Superior temporal gyrus (tissue), 1 donor: Measurements from ENCODE around the gene KRT85.
"Not testable (repeated sequence)": the region's sequence is repeated elsewhere in the genome, so short reads cannot be mapped to it uniquely, and the experiment has no call there.

Experiments
- DNase-seq: peaks from one replicate; pipeline ENCODE4 v3.0.0-alpha.2; 2016; ENCODE audit errors: extremely low spot score

The KRT85 gene

DNA sequence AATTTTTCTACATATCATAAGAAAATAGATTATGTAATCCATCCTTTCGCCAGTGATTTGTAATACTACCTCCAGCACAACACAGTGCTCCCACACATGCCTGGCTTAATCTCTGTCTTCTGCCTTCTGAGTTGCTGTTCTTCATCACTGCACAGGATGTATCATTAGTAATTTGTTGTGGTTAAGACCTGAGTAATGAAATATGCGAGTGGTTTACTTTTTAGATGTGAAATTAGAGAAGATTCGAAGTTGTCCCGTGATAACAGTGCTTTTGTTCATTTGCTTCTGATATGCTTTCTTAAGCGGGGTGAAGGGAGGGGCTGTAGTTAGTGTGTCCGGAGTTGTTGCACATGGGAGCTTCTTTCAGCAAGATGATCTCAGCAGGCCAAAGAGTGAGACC, 18.1 kb downstream of the KRT85 start:
- DNase-seq: no peak

DNA sequence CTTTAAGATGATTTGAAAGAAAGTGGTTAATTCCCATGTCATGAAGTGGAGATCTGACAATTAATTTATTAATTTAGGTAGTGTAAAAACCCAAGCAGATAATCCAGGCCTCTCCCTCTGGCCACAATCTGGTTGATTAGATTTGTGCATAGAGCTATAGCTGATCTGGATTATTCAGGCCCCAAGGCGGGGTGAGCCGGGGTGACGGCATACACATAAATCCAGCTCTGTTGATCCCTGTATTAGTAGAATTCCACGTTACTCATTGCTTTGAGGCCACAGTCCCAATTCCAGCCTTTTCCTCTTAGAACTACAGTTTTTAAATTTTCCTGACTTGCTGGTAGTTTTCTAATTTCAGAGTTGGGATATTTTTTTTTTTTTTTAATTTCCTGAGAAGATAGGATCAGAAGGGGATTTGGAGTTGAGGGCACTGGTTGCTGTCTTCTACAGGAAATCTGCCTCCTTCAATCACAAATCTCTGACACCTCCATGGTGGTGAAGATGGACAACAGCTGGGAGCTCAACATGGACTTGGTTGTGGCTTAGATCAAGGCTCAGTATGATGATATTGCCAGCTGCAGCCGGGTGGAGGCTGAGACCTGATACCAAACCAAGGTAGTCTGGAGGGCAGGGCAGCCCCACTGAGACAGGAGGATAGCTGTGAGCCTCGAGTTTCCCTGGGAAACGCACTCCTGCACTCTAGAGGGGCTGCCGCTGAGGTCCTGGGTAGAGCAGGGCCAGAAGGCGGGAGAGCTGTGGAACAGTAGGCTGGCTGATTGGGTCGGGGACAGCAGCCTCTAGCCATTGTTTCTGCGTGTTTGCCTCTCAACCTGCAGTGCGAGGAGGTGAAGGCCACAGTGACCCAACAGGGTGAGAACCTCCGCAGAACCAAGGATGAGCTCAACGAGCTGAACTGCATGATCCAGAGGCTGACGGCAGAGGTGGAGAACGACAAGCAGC, 19.4 kb downstream of the KRT85 start:
- no peak for DNase-seq

DNA sequence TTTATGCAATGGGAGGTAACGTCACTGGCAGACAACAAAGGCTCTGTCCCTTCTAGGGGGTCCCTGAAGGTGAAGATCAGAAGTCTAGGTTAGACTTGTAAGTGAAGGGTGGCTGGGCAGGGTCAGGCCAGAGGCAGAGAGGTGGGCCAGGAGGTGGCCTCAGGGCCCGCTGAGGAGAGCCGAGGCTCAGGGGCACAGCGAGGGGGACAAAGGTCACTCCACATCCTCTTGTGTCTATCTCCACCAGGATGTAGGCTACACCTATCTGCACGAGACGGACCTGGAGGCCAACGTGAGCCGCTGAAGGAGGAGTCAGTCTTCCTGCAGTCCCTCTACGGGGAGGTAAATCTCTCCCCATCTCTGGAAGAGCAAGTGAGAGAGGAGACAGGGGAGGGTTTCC, 20.3 kb downstream of the KRT85 start:
- no peak for DNase-seq

DNA sequence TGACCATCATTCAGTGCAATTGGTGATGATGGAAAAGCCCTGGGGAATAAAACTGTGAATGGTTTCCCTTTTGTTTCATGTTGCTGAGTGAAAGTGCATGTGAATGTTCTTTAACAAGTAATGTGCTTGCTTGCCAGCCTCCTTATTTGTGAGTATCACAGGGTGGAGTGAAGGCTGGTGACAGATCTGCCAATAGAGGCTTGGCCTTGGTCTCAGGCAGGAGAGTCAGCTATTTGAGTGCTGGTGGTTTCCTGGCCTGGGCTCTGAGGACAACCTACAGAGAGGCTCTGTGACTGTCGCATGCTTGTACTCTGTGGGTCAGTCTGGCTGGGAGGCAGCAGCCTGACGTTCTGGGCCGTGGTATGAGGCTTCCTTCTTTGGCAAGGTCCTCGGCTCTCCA, 20.7 kb downstream of the KRT85 start:
- DNase-seq: no peak

DNA sequence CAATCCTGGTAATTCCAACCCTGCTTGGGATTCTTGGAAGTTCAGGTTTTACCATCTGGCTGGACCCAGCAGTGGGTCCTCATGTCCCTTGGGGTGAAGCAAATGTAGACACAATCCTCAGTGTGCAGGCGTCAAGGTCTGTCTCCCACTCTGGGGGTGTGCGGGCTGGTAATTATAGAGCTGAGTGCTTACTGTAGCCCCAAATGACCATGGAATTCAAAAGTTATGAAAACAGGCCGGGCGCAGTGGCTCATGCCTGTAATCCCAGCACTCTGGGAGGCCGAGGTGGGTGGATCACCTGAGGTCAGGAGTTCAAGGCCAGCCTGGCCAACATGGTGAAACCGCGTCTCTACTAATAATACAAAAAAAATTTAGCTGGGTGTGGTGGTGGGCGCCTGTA, 22.2 kb downstream of the KRT85 start:
- DNase-seq: not testable (repeated sequence)

DNA sequence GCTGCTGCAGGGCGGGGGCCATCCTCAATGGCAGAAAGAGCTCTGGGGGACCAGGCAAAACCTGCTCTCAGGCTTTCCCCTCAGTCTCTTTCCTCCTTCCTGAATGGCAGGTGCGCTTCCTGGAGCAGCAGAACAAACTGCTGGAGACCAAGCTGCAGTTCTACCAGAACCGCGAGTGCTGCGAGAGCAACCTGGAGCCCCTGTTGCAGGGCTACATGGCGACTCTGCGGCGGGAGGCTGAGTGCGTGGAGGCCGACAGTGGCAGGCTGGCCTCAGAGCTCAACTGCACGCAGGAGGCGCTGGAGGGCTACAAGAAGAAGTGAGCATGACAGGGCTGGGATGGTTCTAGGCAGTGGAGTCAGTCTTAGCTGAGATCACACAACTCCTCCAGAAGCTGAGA, 23.2 kb downstream of the KRT85 start:
- DNase-seq: no peak

DNA sequence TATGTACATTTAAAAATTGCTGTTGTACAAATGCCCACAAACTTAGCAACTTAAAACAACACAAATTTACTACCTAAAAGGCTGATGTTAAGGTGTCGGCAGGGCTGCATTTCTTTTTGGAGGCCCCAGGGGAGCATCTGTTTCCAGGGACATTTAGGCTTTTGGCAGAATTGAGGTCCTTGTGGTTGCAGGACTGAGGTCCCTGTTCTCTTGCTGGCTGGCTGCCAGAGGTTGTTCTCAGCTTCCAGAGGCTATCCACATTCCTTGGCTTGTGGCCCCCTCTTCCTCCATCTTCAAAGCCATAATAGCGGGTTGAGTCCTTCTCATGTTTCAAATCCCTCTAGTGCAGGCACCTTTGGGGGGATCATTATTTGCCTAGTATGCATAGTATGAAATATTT, 23.7 kb downstream of the KRT85 start:
- no peak for DNase-seq

DNA sequence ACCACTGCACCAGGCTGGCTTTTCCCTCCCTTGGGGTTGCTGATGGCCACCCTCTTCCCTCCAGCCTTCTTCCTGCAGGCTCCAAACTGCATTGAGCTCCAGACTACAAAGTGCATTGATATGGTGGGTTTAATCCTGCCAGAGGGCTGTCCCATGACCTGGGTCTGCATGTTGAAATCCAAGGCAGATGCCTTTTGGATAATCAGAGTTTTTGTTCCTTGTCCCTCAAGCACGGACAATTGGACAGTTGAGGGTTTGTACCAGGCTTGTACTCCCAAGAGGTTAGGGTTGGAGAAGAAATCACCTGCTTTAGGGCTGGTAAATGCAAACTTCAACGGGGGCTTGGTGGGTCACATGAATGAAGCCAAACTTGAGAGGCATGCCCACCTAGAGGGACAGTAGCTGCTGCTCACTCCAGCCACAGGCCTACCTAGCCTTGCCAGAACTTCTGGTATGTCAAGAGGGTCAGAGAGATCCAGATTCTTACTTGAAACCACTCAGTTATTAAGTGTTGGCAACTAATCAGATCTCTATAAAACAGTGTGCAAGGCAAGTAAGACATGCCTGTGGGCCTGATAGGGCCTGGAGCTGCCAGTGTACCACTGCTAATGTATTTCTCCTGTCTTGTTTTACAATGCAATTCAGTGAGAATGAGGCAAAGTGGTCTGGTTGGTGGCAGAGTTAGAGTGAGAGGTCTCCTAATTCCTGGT, 24.3 kb downstream of the KRT85 start:
- no peak for DNase-seq

DNA sequence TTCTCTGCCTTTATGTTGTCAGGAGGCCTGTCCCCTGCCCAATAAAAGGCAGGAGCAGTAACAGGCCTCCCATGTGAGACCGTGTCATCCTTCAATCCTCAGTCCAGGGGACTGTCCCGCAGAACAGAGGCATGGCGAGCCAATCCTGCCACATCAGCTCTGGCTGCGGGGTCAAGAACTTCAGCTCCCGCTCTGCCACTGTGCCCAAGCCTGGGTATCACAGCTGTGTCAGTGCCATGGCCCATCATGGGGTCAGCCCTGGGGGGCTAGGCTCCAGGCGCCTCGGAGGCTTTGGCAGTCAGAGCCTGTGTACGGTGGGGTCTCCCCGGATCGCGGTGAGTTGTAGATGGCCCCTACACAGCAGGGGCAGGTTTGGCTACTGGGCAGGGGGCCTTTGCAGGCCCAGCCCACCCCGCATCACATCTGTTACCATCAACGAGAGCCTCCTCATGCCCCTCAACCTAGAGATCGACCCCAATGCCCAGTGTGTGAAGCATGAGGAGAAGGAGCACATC, 26.2 kb downstream of the KRT85 start:
- DNase-seq: no peak

DNA sequence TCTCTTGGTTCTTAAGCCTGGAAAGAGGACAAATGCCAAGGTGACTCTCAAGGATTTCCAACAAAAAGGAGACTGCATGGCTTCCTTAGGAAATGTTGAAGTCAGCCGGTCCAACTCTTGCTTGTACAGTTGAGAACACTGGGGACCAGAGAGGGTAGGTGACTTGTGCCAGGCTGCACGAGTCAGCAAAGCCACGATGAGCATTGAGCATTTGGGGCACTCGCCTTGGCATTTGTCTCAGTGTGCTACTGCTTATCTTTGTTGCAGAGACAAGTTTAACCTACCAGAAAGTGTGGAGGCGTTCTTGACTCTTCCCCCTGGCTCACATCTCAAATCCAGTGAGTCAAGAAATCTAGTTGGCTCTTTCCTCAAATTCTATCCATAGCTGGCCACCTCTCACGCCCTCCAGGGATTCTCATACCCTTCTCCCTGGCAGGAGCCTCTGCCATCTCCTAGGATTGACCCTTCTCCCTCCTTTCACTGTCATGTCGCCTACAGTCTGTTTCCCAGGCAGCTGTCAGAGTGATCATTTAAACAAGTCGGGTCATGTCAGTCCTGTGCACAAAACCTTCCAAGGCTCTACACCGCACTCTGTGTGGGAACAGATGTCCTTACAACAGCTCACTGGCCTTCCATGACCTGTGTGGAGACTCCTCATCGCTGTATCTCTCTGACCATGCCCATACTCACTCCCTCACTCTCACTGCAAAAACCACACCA, 28.9 kb downstream of the KRT85 start:
- no peak for DNase-seq

DNA sequence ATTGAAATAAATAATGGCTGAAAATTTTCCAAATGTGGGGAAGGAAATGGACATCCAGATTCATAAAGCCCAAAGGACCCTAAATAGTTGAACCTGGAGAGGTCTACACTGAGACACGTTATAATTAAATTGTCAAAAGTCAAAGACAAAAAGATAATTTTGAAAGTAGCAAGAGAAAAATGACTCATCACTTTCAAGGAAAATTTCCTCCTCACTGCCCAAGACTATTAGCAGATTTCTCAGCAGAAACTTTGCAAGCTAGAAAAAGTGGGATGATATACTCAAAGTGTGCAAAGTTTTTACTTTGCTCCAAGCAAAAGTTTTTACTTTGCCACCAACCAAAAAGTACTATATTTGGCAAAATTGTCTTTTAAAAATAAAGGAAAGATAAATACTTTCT, 30.2 kb downstream of the KRT85 start:
- no peak for DNase-seq

DNA sequence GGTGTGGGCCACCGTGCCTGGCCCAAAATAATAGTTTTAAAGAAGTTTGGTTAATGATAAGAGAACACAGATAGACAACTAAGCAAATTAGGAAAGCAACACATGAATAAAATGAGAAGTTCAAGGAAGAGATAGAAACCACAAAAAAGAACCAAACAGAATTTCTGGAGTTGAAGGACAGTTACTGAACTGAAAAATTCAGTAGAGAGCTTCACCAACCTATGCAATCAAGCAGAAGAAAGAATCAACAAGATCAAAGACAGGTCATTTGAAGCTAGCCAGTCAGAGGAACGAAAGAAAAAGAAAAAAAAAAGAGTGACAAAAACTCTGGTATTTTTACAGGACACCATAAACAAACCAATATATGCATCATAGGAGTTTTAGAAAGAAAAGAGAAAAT, 30.6 kb downstream of the KRT85 start:
- no peak for DNase-seq

DNA sequence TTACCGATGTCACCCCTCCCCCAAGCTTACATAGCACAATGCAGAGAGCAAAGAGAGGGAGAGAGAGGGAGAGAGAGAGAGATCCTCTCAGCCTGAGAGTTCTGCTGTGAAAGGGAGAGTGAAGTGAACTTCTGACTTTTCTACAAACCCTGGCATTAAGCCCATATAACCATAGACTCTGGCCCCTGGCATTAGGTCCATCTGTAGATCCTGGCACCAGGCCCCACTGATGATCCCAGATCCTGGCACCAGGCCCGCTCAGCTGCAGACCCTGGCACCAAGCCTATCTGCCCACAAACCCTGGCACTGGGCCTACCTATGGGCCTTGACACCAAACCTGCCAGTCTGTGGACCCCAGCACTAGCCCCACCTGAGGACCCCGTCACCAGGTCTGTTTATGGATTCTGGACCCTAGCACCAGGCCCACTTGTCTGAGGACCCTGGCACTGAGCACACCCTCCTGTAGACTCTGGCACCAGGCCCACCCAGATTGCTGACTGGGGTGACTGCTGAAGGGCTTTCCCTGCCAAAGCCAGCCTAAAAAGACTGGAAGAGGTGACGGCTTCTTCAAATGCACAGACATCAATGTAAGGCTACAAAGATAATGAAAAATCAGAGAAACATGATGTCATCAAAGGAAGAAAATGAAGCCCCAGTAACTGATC, 31.6 kb downstream of the KRT85 start:
- no peak for DNase-seq

DNA sequence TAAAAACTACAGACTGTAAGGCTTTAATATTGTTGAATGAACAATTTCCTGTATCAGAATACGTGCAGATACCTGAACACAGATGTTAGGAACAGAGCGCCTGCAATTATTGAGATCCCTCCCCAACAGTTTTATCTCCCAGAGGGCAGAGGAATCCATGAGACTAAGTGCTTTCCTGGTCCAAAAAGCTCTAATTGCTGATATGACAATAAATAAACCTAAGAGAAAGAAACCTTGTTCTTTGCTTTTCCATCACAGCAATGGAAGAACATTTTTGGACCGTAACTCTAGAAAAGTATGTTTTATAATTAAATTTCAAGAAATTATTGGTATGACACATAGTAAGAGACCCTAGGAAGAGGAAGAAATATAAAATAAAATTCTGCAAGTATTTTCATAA, 33.1 kb downstream of the KRT85 start:
- no peak for DNase-seq

DNA sequence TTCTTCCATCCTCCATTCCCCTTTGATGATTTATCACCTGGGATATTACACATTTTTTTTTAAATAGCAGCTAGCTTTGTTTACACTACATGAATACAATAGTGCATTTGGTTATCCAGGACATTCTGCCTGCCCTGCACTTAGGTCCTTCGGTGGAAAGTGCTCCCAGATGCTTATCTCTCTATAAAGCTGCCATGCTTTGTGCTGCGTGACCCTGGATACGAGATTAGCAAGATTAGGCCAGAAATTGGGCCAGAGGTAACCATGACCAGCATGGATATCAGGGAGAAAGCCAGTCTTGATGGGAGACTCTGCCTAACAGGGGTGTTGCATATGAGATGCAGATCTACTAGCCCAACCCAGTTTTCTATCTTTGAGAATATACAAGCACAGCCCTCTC, 34.0 kb downstream of the KRT85 start:
- no peak for DNase-seq

DNA sequence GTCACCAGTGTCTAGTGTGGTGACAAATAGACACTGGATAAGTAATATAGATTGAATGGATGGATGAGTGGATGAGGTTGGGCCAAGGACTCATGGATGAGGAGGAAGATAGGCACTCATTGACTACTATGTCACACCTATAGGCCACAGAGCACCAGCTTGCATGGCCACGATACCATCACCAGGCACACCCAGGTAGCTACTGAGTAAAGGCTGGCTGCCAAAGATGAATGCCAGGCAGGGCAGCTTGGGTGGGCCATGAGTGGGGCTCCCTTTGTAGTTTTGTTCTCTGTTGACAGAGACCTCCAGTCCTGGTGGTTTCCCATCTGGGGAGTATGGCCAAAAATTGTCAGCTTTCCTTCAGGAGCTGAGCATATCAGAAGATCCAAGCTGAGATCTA, 34.9 kb downstream of the KRT85 start:
- DNase-seq: no peak

DNA sequence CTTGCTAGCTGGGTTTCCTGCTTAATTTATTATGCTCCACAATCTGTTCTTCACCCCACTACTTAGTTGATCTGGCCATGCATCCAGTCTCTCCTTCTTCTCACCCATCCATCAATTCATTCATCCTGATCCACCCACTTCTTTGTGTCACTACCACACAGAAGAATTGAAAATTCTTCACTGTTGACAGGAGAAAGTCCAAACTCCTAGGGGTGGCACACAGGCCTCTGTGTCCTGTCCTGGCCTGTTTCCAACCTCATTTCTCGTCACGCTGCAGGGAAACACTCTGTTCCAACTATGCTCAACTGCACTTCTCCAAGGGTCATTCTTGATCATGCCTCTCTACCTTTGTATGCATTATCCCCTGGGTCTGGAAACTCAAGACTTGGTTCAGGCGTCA, 35.4 kb downstream of the KRT85 start:
- no peak for DNase-seq

DNA sequence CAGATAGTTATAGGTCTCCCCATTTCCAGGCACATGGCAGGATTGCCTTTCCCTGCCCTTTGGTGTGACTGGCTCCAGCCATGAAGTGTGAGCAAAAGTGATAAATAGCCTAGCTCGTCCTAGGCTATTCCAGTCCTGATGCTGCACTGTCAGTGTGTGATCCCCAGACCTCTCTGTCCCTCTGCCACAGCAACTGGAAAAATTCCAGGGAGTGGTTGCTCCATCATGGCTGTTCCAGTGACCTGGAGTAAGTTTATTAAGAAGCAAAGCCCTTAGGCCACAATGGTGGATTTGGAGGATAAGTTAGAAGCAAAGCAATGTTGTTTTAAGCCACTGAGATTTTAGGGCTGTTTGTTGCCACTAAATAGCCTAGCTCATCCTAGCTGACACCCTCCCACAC, 36.2 kb downstream of the KRT85 start:
- no peak for DNase-seq

DNA sequence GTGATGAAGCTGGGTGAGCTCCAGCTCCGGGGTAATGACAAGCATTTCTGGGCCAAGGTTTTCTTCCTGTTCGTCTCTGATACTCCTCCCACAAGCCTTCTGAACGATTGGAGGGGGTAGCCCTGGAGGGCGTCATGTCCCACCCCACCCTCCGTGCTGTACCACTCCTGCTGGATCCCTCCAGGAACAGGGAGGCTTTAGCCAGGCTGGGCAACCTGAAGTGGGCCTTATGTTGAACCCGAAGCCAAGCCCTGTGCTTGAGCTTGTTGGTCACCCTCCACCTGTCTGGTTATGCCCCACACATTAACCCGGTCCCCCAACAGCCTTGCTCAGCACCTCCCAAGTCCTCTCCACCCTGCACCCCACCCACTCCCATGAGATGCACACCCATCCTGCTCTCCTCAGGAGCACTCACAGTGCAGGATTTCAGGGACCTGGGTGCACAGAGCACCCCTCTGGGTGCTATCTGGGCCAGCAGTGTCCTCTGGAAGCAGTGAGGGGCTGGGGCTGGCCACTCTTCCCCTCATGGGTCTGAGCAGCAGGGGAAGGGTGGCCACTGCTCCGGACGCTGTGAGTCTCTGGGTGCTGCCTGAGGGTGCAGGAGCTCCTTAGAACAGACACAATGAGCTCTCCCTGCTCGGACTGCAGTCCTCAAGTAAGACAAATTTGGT, 39.3 kb downstream of the KRT85 start:
- no peak for DNase-seq

DNA sequence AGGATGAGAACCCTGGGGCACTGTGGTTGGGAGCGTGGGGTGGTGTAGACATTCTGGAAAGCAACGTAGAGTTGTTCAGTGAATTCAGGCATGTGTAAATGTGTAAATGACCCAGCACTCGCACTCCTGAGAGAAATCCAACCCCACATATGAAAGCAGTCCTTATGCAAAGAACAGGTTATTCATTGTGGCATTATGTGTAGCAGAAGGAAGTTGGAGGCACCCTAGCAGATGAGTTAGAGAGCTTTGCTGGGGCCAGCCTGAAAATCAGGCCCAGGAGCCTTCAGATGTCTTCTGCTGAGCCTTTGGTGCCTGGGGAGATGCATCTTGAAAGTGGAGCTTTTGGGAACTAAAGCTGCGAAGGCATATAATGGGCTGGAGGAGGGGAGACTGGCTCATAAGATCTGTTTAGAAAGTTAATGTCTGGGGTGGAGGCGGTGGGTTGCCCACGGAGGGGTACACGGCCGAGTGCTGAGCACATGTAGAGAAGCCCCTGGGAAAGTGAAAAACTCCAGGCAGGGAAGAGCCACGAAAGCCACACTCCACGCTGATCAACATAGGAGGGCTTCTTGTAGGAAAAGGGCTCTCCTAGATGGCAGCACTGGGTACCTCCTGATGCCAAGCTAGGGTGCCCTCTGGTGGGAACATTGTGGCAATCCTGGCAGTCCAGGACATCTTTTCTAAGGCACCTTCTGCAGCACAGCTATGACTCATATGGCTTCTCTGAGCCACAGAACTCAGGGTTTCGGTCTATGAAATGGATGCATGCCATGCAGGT, 40.0 kb downstream of the KRT85 start:
- DNase-seq: peak; percentile 92

DNA sequence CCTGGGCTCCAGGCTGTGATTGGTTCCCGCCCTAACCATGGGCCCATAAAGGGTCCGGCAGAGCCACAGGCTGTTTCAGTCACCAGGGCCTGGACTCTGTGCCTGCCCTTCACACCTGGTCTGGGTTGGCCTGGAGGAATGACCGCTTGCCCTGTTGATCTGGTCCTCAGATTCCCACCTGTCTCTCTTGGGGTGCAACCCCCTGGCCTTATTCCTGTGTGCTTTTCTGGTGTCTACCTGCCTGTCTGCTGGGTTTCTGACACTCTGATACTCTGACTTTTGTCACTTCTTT, 43.2 kb downstream of the KRT85 start:
- DNase-seq: no peak
